Astrocyte of the spinal cord (primary cell): ENCODE data around the gene TWF1.

Experiments used
- DNase-seq: peaks from one replicate; pipeline ENCODE4 v3.0.0; 2011; ENCODE audit warnings: low read depth, low spot score
- H3K4me3 ChIP-seq: 2 replicates; pipeline ENCODE4 v1.5.1; 2011; ENCODE audit warnings: low read depth, mild to moderate bottlenecking, low read length, moderate library complexity
- CTCF ChIP-seq: IDR thresholded peaks from 2 replicates; pipeline ENCODE4 v1.5.1; 2012; ENCODE audit warnings: low read depth, mild to moderate bottlenecking, low read length, inconsistent platforms
- in situ Hi-C: cut with HindIII; loops from 2 replicates; pipeline ENCODE4 v1.10.0; 2017; ENCODE audit warnings: low sequenced_read_pairs

Gene TWF1

GRCh38 chr12:43776498-43776897 lies 29.6 kb downstream of the TWF1 start:
- in situ Hi-C loops = no loop called here
- DNase-seq = peak; percentile 32
- H3K4me3 ChIP-seq = no peak overlapping the region
- TF ChIP-seq CTCF = peak; percentile 42

GRCh38 chr12:43766291-43766690 lies 39.8 kb downstream of the TWF1 start:
- no peak for DNase-seq
- no peak for TF ChIP-seq CTCF
- H3K4me3 ChIP-seq = no peak overlapping the region
- in situ Hi-C loops = no loop called here

GRCh38 chr12:43764528-43764927 lies 41.6 kb downstream of the TWF1 start:
- no peak for DNase-seq
- no peak for TF ChIP-seq CTCF
- in situ Hi-C loops = no loop called here
- no peak overlapping the region for H3K4me3 ChIP-seq

DNA sequence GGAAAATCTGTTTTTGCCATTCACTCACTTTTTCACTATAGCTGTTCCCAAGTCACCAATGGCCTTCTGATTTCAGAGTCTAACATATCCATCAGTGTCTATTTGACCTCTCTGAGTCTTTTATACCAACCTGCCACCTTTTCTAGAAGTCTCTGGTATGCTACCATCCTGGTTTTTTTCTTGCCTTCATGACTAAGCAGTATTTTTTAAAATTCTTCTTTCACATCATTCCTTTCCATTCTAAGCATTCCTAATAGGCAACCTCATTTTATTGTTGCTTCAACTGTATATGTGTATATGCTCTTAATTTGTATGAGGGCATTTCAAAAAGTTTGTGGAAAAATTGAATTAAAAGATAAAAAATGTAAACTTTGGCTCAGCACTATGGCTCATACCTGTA lies 42.3 kb downstream of the TWF1 start:
- no peak for DNase-seq
- TF ChIP-seq CTCF = no peak
- in situ Hi-C loops = no loop called here
- no peak overlapping the region for H3K4me3 ChIP-seq

DNA sequence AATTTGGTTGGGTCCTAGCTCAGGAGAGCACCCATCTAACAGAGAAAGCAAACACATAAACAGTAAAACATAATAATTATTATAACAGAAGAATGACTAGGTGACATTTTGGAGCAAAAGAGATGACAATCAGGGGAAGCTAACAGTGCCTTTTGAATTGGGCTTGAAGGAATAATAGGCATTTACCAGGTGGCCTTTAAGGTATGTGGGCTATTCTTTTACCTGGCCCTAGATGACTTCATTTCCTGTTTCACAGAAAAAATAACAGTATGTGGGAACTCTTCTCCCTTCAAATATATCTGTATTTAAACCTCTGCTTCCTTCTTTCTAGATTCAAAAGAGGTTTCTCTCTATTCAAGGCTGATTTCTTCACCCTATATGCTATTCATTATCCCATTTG lies 43.5 kb downstream of the TWF1 start:
- no peak overlapping the region for H3K4me3 ChIP-seq
- in situ Hi-C loops = no loop called here
- no peak for TF ChIP-seq CTCF
- DNase-seq = no peak

GRCh38 chr12:43761500-43761899 lies 44.6 kb downstream of the TWF1 start:
- in situ Hi-C loops = no loop called here
- no peak for DNase-seq
- TF ChIP-seq CTCF = no peak
- no peak overlapping the region for H3K4me3 ChIP-seq

GRCh38 chr12:43760396-43760795 lies 45.7 kb downstream of the TWF1 start:
- DNase-seq = no peak
- in situ Hi-C loops = no loop called here
- no peak overlapping the region for H3K4me3 ChIP-seq
- no peak for TF ChIP-seq CTCF
